ENCODE measurements around the gene STXBP5L.
"Not testable (repeated sequence)": the region's sequence is repeated elsewhere in the genome, so short reads cannot be mapped to it uniquely, and the experiment has no call there.

The STXBP5L gene

DNA sequence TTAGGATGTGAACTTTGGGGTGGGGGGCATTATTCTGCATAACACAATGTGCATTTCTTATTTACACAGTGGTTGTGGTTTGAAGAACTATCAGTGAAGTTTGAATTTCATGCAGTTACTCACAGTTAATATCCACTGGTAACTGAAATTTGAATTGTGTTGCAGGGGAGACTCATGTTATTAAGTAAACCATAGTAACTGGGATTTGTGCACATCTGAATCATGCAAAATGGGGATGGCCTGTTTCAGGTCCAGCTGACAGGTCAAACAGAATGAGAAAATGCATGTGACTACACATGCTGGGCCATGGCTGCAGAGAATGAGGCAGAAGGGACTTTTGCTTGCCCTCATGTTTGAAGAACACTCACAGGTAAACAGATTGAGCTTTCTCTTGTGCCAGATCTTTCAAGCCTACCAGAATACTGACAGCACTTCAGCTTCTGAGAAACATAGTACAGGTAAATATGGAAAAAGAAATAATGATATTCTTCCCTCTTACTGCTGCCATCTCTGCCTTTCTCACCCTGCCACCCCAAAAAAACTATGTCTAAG, 522.7 kb downstream of the STXBP5L start:
- no peak for DNase-seq (ENCODE audit: low read depth in 2 of 2)

- DNase-seq (ENCODE audit: low read depth in 2 of 2): no peak
Measured at GRCh38 chr3:121431726-121432517, 523.9 kb downstream of the STXBP5L start.

GRCh38 chr3:121436074-121436473, 528.1 kb downstream of the STXBP5L start:
- no peak for DNase-seq (ENCODE audit: low read depth in 2 of 2)

GRCh38 chr3:121436641-121437040, 528.6 kb downstream of the STXBP5L start:
- DNase-seq (ENCODE audit: low read depth in 2 of 2): no peak

DNA sequence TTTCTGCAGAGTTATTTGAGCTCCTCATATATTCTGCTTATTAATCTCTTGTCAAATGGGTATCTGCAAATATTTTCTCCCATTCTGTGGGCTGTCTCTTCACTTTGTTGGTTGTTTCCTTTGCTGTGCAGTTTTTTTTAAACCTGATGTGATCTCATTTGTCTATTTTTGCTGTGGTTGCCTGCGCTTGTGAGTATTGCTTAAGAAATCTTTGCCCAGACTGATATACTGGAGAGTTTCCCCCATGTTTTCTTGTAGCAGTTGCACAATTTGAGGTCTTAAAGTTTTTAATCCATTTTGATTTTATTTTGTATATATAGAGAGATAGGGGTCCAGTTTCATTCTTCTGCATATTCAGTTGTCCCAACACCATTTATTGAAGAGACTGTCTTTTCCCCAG, 535.5 kb downstream of the STXBP5L start:
- DNase-seq (ENCODE audit: low read depth in 2 of 2): no peak

DNA sequence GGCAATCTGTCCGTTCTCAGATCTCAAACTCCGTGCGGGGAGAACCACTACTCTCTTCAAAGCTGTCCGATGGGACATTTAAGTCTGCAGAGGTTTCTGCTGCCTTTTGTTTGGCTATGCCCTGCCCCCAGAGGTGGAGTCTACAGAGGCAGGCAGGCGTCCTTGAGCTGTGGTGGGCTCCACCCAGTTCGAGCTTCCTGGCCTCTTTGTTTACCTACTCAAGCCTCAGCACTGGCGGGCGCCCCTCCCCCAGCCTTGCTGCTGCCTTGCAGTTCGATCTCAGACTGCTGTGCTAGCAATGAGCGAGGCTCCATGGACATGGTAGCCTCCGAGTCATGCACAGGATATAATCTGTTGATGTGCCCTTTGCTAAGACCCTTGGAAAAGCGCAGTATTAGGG, 543.7 kb downstream of the STXBP5L start:
- not testable (repeated sequence) for DNase-seq (ENCODE audit: low read depth in 2 of 2)

GRCh38 chr3:121462565-121462964, 554.6 kb downstream of the STXBP5L start:
- no peak for DNase-seq (ENCODE audit: low read depth in 2 of 2)

DNA sequence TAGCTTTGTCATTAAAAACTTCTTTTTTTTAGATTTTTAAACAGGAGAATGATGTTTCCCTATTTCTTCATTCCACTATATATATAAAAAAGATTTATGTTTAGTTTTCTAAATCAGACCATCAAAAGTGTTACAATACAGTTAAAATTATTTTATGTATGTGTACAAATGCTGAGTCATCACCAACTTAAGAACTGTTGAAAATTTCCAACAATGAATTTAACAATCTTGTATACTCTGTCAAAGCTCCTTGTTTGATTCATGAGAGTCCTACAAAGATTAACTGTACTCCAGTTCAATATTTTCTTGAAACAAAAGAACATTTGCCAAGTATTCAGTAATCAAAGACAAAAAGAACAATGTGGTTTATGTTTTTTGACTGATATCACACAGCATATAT, 555.7 kb downstream of the STXBP5L start:
- no peak for DNase-seq (ENCODE audit: low read depth in 2 of 2)

GRCh38 chr3:121467085-121467484, 559.1 kb downstream of the STXBP5L start:
- DNase-seq (ENCODE audit: low read depth in 2 of 2): no peak

DNA sequence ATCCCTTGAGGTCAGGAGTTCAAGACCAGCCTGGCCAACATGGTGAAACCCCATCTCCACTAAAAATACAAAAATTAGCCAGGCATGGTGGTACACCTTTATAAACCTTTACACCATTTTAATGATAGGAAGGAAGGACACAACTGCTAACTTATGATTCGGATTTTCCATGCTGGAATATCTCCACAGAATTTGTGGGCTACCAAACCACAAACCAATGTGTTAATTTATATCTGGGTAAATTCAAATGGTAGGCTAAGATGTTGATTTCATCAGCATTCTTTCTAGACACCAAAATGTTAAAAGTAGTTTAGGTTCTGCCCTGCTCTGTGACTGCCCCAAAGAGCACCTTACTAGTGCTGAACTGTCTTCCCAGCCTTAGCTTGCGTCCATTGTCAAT, 565.0 kb downstream of the STXBP5L start:
- no peak for DNase-seq (ENCODE audit: low read depth in 2 of 2)
